ENCODE results near the gene GNAQ.

DNA sequence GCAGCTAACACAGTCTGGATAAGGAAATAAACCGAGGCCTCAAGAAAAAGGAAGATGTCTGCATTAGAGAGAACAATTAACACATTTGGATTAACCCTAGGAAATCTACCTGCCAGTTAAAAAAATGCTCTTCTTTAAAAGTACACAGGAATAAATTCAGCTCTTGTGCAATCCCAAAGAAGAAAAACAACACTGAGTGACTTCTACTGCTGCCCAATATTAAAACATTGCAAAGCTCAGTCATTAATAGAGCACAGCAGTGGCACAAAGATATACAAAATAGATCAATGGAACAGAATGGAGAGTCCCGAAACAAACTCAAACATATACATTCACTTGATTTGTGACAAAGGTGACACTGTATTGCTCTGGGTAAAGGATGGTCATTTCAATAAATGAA lies 119.7 kb downstream of the GNAQ start:
- TF ChIP-seq, protein P1, sequence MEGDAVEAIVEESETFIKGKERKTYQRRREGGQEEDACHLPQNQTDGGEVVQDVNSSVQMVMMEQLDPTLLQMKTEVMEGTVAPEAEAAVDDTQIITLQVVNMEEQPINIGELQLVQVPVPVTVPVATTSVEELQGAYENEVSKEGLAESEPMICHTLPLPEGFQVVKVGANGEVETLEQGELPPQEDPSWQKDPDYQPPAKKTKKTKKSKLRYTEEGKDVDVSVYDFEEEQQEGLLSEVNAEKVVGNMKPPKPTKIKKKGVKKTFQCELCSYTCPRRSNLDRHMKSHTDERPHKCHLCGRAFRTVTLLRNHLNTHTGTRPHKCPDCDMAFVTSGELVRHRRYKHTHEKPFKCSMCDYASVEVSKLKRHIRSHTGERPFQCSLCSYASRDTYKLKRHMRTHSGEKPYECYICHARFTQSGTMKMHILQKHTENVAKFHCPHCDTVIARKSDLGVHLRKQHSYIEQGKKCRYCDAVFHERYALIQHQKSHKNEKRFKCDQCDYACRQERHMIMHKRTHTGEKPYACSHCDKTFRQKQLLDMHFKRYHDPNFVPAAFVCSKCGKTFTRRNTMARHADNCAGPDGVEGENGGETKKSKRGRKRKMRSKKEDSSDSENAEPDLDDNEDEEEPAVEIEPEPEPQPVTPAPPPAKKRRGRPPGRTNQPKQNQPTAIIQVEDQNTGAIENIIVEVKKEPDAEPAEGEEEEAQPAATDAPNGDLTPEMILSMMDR (conservative IDR thresholded peaks at IDR 0.05 in 1 of 2, IDR thresholded peaks at IDR 0.05 in 1 of 2; ENCODE audit: low read depth in 1 of 2, low read length in 2 of 2), result no peak
- TF ChIP-seq EZH2 (IDR thresholded peaks at IDR 0.05; ENCODE audit: low read length, missing control alignments), result no peak

All from fibroblast of lung (primary cell).